ENCODE data around the gene TRIM47. TPM values are rescaled to one million over a fixed set of nuclear protein-coding genes. Genes with fewer than 3 reads are reported as not detected.

The TRIM47 gene
- total and polyA plus RNA-seq, 2 experiments from 2014 or later = 7.2 to 9.9 TPM

GRCh38 chr17:75910699-75911098 is 32.3 kb upstream of the TRIM47 start (continued):
- TF ChIP-seq ZNF462 (CRISPR knock-in tag; IDR thresholded peaks at IDR 0.05) = no peak

GRCh38 chr17:75909812-75910274 is 31.5 kb upstream of the TRIM47 start:
- H3K4me3 Mint-ChIP-seq = no peak overlapping the region
- Histone ChIP-seq H2AFZ (no peak overlapping the region), H3K9me2 (ENCODE audit: insufficient read depth) (no peaks in the 10 kb centered on the region), H3F3A (replicated peaks; ENCODE audit: low read depth) (0 out of 2 replicates have a peak, but pooled peaks cover 6% of the 10 kb centered on the region), H4K20me1 (replicated peaks; ENCODE audit: insufficient read depth) (no peaks in the 10 kb centered on the region), H3K27me3 (ENCODE audit: insufficient read depth) (no peaks in the 10 kb centered on the region), H3K27ac (ENCODE audit: low read depth) (no peak overlapping the region), H3K79me2 (replicated peaks; ENCODE audit: insufficient read depth) (no peaks in the 10 kb centered on the region), H3K4me1 (ENCODE audit: insufficient read depth) (no peaks in the 10 kb centered on the region; the same call in 1 of the 2 replicates), H3K4me2 (no peak overlapping the region), H3K36me3 (ENCODE audit: insufficient read depth) (no peaks in the 10 kb centered on the region), H3K4me3 (no peak overlapping the region)
- DNase-seq (ENCODE audit: low spot score) = no peak
- H3K9me3 Mint-ChIP-seq = no peaks in the 10 kb centered on the region
- H3K4me1 Mint-ChIP-seq = no peaks in the 10 kb centered on the region; the same call in 2 of the 3 replicates
- H3K36me3 Mint-ChIP-seq (ENCODE audit: low read depth) = peaks cover 2% of the 10 kb centered on the region; the same call in 2 of the 3 replicates
- H3K27me3 Mint-ChIP-seq (ENCODE audit: insufficient read depth, low read depth, poor library complexity) = peaks cover 8% of the 10 kb centered on the region
- no peak for ATAC-seq
- 0 out of 2 replicates have a peak overlapping the region, but pooled peaks have one; percentile 27 for H3K27ac Mint-ChIP-seq
- no peak for TF ChIP-seq REST (IDR thresholded peaks at IDR 0.05; ENCODE audit: unreplicated experiment)
- TF ChIP-seq ZNF114 (CRISPR knock-in tag; IDR thresholded peaks at IDR 0.05) = no peak
- TF ChIP-seq EZH2phosphoT487 (IDR thresholded peaks at IDR 0.05; ENCODE audit: unreplicated experiment) = no peak
- TF ChIP-seq CREB1 (CRISPR knock-in tag; IDR thresholded peaks at IDR 0.05; ENCODE audit: low read depth) = no peak
- no peak for TF ChIP-seq NANOG (IDR thresholded peaks at IDR 0.05; ENCODE audit: borderline replicate concordance)
- TF ChIP-seq, protein P1, sequence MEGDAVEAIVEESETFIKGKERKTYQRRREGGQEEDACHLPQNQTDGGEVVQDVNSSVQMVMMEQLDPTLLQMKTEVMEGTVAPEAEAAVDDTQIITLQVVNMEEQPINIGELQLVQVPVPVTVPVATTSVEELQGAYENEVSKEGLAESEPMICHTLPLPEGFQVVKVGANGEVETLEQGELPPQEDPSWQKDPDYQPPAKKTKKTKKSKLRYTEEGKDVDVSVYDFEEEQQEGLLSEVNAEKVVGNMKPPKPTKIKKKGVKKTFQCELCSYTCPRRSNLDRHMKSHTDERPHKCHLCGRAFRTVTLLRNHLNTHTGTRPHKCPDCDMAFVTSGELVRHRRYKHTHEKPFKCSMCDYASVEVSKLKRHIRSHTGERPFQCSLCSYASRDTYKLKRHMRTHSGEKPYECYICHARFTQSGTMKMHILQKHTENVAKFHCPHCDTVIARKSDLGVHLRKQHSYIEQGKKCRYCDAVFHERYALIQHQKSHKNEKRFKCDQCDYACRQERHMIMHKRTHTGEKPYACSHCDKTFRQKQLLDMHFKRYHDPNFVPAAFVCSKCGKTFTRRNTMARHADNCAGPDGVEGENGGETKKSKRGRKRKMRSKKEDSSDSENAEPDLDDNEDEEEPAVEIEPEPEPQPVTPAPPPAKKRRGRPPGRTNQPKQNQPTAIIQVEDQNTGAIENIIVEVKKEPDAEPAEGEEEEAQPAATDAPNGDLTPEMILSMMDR (conservative IDR thresholded peaks at IDR 0.05; ENCODE audit: low read depth in 2 of 2) = no peak
- TF ChIP-seq JUNB (IDR thresholded peaks at IDR 0.05; ENCODE audit: unreplicated experiment) = no peak
- TF ChIP-seq ETS1 (IDR thresholded peaks at IDR 0.05) = no peak
- TF ChIP-seq STAT1 (IDR thresholded peaks at IDR 0.05; ENCODE audit: unreplicated experiment) = no peak

All from GM23338 (cell line).